DMS153 (cell line): Measurements from ENCODE around the gene F7.
A peak's percentile ranks its signal among the peaks of the same experiment; 100 is the strongest.
"Not testable (repeated sequence)": the region's sequence is repeated elsewhere in the genome, so short reads cannot be mapped to it uniquely, and the experiment has no call there.

Source experiments
- DNase-seq: peaks from one replicate; lab custom pipeline; 2025; lab: John Stamatoyannopoulos, UW

The F7 gene

GRCh38 chr13:113072376-113072775, 33.2 kb upstream of the F7 start:
- no peak for DNase-seq

- no peak for DNase-seq
Observed at GRCh38 chr13:113073942-113074341, 31.6 kb upstream of the F7 start.

DNA sequence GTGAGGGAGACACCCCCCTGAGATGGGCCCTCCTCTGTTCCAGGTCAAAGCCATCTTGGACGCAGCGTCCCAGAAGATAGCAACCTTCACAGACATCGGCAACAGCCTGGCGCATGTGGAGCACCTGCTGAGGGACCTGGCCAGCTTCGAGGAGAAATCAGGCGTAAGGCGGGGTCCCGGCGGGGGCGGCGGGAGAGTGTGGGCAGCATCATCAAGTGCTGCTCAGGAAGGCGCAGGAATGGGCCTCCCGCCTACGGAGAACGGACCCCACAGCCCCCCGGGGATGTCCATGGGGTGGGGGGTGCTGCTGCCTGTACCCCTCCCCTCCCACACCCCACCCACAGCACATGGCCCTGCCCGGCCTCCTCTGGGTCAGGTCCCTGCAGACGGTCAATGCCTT, 31.2 kb upstream of the F7 start:
- no peak for DNase-seq

DNA sequence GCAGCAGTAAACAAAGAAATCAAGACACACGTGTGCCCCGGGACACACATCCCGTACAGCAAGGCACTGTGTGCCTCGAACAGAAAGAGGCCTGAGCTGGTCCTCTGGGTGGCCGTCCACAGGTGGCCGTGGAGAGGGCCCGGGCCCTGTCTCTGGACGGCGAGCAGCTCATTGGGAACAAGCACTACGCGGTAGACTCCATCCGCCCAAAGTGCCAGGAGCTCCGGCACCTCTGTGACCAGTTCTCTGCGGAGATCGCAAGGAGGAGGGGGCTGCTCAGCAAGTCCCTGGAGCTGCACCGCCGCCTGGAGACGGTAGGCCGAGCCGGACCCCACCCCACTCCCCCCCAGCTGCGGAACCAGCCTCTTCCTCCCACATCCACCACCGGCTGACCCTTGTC, 30.7 kb upstream of the F7 start:
- no peak for DNase-seq

DNA sequence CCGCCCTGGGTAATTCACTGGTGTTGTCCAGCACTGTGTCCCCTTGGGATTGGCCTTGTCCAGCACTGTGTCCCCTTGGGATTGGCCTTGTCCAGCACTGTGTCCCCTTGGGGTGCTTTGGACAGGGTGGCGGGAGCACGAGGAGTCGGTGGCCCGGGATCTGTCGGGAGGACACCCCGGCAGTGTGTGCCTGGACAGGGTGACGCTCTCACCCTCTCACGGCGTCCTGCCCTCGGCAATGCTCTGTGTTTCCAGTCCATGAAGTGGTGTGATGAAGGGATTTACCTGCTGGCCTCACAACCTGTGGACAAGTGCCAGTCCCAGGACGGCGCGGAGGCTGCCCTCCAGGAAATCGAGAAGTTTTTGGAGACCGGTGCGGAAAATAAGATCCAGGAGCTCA, 29.9 kb upstream of the F7 start:
- DNase-seq: no peak

DNA sequence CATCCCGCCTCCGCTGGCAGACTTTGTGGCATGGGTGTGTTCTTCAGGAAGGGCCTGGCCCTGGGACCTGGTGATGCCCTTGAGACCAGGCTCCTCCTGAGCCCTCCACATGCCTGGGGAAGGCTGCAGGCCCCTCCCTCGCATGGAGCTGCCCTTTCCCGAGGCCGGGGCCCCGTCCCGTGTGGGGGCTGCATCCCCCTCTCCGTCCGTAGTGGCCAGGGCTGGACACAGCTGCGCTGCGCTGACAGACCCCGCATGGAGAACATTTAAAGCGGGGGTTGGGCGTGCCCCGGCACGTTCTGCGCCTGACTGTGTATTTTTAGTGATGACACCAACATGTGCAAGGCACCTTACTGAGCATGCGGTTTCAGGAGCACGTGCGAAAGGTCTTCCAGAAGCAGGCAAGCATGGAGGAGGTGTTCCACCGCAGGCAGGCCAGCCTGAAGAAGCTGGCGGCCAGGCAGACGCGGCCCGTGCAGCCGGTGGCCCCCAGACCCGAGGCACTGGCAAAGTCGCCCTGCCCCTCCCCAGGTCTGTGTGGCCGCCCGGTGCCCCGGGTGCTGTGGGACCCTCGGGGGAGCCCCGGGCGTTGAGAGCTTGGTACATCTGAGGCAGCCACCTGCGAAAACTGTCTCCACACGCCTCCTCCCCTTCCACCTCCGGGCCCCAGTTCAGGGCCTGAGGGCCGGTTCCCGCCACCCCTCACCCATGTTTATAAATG, 28.8 kb upstream of the F7 start:
- DNase-seq: no peak

DNA sequence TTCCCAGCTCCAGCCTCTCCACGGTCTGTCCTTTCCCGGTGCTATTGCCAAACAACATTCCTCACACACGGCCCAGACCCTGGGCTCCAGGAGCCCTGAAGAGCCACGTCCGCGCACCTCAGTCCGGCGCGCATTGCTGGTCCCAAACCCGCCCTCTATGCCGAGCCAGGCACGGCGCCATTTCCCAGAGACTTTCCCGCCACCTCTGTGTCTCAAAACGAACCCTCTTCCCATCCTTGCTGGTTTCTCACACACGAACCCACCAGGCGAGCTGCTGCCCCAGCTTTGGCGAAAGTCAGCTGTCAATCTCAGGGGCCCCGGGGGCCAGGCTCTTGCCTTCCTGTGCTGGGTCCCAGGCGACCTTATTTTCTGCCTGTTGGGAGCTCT, 28.0 kb upstream of the F7 start:
- no peak for DNase-seq

DNA sequence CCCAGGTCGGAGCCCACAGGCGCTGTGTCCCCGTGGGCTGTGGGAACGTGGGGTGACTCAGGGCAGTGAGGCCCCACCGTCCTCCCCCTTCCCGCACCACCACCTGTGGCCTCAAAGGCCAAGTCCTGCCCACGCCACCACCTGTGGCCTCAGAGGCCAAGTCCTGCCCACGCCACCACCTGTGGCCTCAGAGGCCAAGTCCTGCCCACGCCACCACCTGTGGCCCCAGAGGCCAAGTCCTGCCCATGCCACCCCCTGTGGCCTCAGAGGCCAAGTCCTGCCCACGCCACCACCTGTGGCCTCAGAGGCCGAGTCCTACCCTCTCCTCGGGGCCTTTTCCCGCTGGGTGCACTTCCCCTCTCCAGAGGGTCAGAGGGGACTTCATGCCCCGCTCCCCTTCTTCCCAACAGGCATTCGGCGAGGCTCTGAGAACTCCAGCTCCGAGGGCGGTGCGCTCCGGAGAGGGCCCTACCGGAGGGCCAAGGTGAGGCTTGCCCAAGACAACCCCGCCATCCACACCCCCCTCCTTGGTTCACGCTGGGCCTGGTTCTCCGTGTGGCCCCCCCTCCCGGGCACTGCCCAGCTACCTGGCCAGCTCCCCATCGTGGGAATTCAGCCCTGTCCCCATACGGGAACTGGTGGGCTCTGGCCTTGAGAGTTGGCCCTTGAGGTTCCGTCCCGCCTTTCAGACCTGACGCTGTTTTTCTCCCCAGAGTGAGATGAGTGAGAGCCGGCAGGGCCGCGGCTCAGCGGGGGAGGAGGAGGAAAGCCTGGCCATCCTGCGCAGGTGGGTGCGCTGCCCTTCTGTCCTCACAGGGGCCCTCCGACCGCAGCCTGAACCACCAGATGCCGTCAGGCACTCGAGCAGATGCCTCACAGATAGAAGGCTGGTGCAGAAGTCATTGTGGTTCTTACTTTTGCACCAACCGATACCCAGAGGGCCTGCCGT, 27.4 kb upstream of the F7 start:
- no peak for DNase-seq

DNA sequence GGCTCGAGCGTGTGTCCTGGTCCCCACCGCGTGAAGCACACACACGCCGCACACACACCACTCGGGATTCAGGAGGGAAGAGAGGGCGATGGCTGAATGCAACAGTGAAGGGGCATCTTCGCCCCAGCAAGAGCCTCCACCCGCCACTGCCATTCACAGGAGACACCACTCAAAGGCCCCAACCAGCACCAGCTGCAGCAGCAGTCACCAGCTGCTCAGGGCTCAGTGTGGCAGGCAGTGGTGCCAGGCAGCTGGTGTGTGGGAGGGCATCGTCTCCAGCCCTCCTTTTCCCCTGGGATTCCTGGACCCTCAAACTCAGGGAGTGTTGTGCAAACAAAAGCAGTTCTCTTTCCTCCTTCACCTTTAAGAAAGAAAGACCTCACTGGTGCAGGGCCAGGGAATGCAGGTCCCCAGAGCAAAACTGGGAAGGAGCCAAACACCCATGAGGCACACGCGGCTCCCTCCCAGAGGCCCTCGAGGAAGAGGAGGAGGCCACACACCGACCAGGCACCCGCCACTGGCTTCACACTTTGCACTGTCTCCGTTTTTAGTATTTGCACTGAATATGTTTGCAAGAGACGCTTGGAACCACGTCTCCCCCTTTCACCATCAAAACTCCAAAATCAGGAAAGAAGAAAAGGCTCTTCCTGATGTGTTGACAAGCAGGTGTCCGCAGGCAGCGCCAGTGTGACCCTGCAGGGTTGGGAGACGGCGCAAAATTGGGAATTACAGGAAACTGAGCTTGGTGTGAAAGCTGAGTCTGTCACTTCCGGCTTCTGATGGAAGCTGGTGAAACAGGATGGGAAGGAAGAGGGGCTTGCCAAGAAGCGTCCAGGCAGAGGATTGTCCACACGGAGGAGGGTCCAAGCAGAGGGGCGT, 26.4 kb upstream of the F7 start:
- DNase-seq: no peak

GRCh38 chr13:113079781-113080080, 25.9 kb upstream of the F7 start:
- not testable (repeated sequence) for DNase-seq

DNA sequence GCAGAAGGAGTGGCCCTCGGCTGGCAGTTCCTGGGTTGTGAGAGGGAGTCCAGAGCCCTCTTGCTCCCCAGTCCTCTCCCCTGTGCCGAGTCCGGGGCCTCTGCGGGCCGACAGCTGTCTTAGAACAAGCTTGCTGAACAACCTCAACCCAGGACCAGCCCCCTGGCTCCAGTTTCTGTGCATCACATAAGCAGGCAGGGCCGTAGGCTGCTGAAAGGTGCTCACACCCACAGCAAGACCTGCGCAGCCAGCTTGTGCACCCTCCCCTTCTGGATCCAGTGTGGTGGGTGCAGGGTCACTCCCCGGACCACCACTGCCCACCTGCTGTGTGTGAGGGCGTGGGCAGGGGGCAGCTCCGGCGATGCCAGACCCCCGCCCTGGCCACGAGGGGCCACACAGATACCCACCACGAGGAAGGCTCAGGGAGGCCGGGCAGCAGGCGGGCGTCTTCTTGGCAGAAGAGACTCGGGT, 25.2 kb upstream of the F7 start:
- DNase-seq: no peak

- no peak for DNase-seq
Observed at GRCh38 chr13:113080901-113081521, 24.6 kb upstream of the F7 start.

DNA sequence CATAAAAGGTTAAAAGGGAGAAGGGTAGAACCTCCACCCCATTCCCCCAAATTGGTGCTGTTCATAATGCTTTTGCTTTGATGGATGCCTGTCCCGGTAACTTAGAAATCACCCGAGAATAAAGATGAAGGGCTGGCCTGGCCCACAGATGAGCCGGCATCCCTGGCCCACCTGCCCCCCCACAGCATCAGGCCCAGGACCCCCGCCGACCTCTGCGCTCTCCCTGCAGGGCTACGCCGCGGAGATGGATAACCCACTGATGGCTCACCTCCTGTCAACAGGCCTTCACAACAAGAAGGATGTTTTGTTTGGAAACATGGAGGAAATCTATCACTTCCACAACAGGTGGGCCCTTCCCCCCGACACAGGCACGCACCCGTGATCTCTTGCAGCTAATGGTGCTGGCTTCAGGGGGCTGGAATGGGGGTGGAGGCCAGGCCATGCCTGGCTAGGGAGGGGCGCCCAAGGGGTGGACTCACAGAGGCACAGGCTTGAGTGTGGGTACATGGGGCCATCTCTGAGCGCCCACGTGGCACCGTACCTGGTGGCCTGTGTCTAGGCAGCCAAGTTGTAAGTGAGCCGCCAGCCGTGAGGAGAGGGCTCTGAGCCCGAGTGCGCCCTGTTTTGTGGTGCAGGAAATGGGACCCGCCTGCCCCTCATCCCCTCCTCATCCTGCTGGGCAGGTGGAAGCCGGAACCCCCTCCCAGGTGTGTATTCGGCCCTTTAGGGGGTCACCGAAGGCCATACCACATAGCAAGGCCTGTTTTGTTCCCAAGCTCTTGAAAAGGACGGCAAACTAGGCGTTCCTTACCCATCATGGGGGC, 23.2 kb upstream of the F7 start:
- DNase-seq: no peak

- no peak for DNase-seq
Observed at GRCh38 chr13:113083022-113083373, 22.6 kb upstream of the F7 start.

DNA sequence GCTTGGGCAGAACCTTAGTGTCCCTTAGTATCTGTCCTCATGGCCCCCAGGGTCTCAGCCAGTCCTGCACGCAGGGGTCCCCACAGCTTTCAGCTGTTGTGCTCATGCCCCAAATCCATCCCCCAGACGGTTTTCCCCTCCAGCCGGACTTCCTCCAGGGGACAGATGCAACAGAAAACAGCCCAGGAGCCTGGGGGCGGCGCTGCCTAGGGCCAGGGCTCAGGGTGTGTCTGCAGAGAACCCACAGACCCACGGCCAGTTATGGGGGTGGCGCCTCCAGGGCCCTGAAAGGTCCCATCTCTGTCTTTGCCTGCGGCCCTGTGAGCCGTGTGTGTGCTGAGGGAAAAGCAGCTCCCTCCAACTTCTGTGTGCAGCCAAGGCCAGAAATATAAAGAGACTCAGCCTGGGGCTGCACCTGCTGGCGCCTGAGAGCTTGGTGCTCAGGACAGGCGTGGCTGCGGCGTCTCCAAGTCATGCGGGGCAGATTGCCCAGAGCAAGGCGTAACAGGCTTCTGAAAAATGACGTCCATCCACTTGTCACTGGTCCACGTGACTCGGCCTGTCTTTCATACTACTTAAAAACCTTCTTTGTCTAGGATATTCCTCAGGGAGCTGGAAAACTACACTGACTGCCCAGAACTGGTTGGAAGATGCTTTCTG, 22.1 kb upstream of the F7 start:
- DNase-seq: peak; percentile 17

- no peak for DNase-seq
Observed at GRCh38 chr13:113084094-113084942, 21.3 kb upstream of the F7 start.

GRCh38 chr13:113084943-113085540, 20.5 kb upstream of the F7 start:
- no peak for DNase-seq

- no peak for DNase-seq
Observed at GRCh38 chr13:113086031-113086750, 19.4 kb upstream of the F7 start.
